Upper lobe of left lung (tissue), 6 donors: ENCODE results near the gene SLC5A4. TPM values are rescaled to one million over a fixed set of nuclear protein-coding genes. Genes with fewer than 3 reads are reported as not detected.
A peak's percentile ranks its signal among the peaks of the same experiment; 100 is the strongest.

Experiments used
- ATAC-seq, 2 donors: fragments of 200-7000 bp; cut with Tn5 transposase; one replicate each; pipeline ENCODE4 v1.9.1; 2022; ENCODE audit warnings: mild to moderate bottlenecking in 2 of 2, moderate library complexity in 2 of 2; ENCODE audit not compliant: low FRiP score in 2 of 2
- DNase-seq, 2 donors: peaks; one replicate each; pipeline ENCODE4 v3.0.0-alpha.2; 2019 to 2020
- H3K27ac ChIP-seq, 4 donors: fragments of 200-600 bp; sonication (generic); one replicate each; pipeline ENCODE4 v1.5.1; 2016 to 2019
- H3K27me3 ChIP-seq, 4 donors: fragments of 200-600 bp; sonication (generic); one replicate each; pipeline ENCODE4 v1.5.1; 2017 to 2019
- H3K36me3 ChIP-seq, 4 donors: fragments of 200-600 bp; sonication (generic); one replicate each; pipeline ENCODE4 v1.5.1; 2016 to 2019
- H3K4me1 ChIP-seq, 4 donors: fragments of 200-600 bp; sonication (generic); one replicate each; pipeline ENCODE4 v1.5.1; 2018 to 2019
- H3K4me3 ChIP-seq, 4 donors: fragments of 200-600 bp; sonication (generic); one replicate each; pipeline ENCODE4 v1.5.1; 2017 to 2019; ENCODE audit warnings: mild to moderate bottlenecking in 2 of 4, moderate library complexity in 1 of 4
- H3K9me3 ChIP-seq, 4 donors: fragments of 200-600 bp; sonication (generic); one replicate each; pipeline ENCODE4 v1.5.1; 2018 to 2019
- EP300 ChIP-seq, 4 donors: sonication (generic); formaldehyde crosslinking; IDR thresholded peaks; one replicate each; pipeline ENCODE4 v1.5.1; 2017; ENCODE audit warnings: antibody characterized with exemption in 4 of 4, control low read depth in 2 of 4
- POLR2A ChIP-seq, 4 donors: fragments of 450-650 bp; IDR thresholded peaks; one replicate each; pipeline ENCODE4 v1.5.1; 2016 to 2017; ENCODE audit warnings: antibody characterized with exemption in 4 of 4, mild to moderate bottlenecking in 2 of 4
- POLR2AphosphoS5 ChIP-seq, 2 donors: sonication (generic); formaldehyde crosslinking; IDR thresholded peaks; one replicate each; pipeline ENCODE4 v1.5.1; 2017; ENCODE audit warnings: antibody characterized with exemption in 2 of 2
- WGBS, 2 donors: methylation state at CpG; one replicate each; pipeline ENCODE4 v1.1.5; 2017 to 2018; 5-methylcytosine and 5-hydroxymethylcytosine counted together
- total RNA-seq, 6 donors: library from RNA; depleted of rRNA in 4 of 6; stranded (reverse); fragments of >200 nt in 4 of 6; gene quantifications; one replicate each; pipeline versions ENCODE4 v1.1.0 to v1.2.1, GENCODE V29; 2016 to 2021
- TF ChIP-seq, protein P1 (sequence below), 6 experiments: fragments of 450-650 bp in 4 of 6; fragments of 200-600 bp in 2 of 6; sonication (generic) in 2 of 6; IDR thresholded peaks; one replicate each; pipeline ENCODE4 v1.5.1; 2016 to 2019; ENCODE audit warnings: antibody characterized with exemption in 6 of 6
- donor health status: DM: no; HTN: no; CAD: no; lungs with moderate emphysema.
- donor health status: DM: no; HTN: yes; CAD: no; lungs with severe emphysema.

Gene SLC5A4
- total RNA-seq, 6 donors from 2014 or later, result 0.33 to 6.3 (median 1.2) TPM

DNA sequence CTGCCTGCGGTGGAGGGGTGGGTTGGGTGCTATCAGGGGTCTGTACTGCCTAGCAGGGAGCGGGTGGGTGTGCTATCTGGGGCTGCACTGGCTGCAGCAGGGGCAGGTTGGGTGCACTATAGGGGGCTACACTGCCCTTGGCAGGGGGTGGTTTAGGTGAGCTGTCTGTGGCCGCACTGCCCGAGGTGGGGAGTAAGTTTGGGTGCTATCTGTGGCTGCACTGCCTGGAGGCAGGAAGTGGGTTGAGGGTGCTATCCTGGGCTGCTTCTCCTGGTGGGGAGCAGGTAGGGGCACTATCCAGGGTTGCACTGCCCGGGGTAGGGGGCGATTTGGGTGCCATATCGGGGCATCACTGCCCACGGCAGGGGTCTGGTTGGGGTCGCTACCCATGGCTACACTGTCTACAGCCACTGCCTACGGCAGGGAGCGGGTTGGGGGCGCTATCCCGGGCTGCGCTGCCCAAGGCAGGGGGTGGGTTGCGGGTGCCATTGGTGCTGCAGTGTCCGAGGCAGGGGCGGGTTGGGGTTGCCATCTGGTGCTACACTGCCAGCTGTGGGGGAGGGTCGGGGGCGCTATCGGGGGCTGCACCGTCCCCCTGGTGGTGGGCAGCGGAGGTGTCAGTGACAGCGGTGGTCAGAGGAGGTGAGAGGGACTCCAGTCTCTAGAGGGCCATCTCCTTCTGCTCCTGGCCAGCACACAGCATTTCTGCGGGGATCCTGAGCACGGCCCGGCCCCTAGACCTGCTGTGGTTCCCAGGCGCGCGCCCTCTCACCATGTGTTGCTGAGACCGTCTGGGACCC is 49.0 kb downstream of the SLC5A4 start:
- Histone ChIP-seq H3K27ac (no peak overlapping the region), H3K9me3 (no peaks in the 10 kb centered on the region), H3K27me3 (peaks cover 0 to 19% (median 6%) of the 10 kb centered on the region in 4 donors), H3K4me1 (peaks cover 13 to 44% (median 17%) of the 10 kb centered on the region in 4 donors), H3K36me3 (no peaks in the 10 kb centered on the region), H3K4me3 (no peak overlapping the region)
- no peak for ATAC-seq
- TF ChIP-seq EP300 (IDR thresholded peaks at IDR 0.05) (no peak), POLR2A (IDR thresholded peaks at IDR 0.05) (no peak), POLR2AphosphoS5 (IDR thresholded peaks at IDR 0.05) (no peak)
- TF ChIP-seq, protein P1, sequence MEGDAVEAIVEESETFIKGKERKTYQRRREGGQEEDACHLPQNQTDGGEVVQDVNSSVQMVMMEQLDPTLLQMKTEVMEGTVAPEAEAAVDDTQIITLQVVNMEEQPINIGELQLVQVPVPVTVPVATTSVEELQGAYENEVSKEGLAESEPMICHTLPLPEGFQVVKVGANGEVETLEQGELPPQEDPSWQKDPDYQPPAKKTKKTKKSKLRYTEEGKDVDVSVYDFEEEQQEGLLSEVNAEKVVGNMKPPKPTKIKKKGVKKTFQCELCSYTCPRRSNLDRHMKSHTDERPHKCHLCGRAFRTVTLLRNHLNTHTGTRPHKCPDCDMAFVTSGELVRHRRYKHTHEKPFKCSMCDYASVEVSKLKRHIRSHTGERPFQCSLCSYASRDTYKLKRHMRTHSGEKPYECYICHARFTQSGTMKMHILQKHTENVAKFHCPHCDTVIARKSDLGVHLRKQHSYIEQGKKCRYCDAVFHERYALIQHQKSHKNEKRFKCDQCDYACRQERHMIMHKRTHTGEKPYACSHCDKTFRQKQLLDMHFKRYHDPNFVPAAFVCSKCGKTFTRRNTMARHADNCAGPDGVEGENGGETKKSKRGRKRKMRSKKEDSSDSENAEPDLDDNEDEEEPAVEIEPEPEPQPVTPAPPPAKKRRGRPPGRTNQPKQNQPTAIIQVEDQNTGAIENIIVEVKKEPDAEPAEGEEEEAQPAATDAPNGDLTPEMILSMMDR (IDR thresholded peaks at IDR 0.05), result no peak
- peak in 1 of 2 donors; percentile 77 for DNase-seq
- 84 to 95% methylated on average over 15 to 30 of the region's 30 CpGs for WGBS, 2 donors

DNA sequence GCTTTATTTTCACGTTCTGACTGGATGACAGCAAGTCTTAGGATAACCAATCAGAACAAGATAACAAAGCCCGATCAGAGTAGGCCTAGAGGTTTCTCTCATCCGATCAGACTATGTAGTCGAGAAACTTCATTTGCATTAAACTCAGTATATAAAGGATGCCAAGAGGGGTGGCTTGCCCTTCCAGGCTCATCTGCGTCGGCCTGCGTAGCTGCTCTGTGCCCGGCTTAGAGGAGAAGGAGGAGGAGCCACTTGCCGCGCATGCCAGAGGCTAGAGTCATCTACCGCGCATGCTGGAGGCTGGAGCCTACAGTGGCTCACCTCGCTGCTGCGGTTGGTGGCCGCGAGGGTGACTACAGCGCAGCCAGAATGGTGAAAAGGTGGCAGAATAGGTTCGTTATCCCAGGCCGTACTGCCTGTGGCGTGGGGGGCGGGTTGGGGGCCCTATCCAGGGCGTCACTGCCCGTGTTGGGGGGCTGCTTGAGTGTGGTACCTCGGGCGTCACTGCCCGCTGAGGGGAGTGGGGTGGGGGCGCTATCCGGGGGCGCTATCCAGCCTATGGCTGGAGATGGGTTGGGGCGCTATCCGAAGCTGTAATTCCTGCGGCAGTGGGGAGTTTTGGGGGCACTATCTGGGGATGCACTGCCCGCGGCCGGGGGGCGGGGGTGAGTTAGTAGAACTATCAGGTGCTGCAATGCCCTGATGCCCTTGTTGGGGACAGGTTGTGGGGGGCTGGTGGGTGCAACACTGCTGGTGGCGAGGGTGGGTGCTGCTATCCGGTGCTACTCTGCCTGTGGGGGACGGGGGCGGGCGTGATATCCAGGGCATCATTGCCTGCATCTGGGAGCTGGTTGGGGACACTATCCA is 50.1 kb downstream of the SLC5A4 start, which contains the start of gene RFPL2:
RFPL2 (minus strand) TSS at position 218 of the 867 bp plus-strand sequence. CDS start 2,622 bp downstream, outside the sequence.
- DNase-seq (peak; percentile 60 to 76), ATAC-seq (peak in 1 of 2 donors; percentile 25)
- TF ChIP-seq, protein P1 (IDR thresholded peaks at IDR 0.05), result no peak
- TF ChIP-seq POLR2A (IDR thresholded peaks at IDR 0.05), result no peak
- TF ChIP-seq POLR2AphosphoS5 (IDR thresholded peaks at IDR 0.05), result no peak
- TF ChIP-seq EP300 (IDR thresholded peaks at IDR 0.05), result no peak
- H3K27ac ChIP-seq, result no peak within 1 kb of the TSS
- peak within 1 kb of the TSS in 2 of 4 donors; percentile 25 to 26 for H3K4me3 ChIP-seq
- WGBS, 2 donors, result 75 to 78% methylated on average over 8 to 41 of the region's 41 CpGs
- no peaks in the 10 kb centered on the region for H3K36me3 ChIP-seq
- H3K4me1 ChIP-seq, result peaks cover 13 to 44% (median 17%) of the 10 kb centered on the region in 4 donors
- H3K27me3 ChIP-seq, result peaks cover 0 to 19% (median 6%) of the 10 kb centered on the region in 4 donors
- H3K9me3 ChIP-seq, result no peaks in the 10 kb centered on the region

DNA sequence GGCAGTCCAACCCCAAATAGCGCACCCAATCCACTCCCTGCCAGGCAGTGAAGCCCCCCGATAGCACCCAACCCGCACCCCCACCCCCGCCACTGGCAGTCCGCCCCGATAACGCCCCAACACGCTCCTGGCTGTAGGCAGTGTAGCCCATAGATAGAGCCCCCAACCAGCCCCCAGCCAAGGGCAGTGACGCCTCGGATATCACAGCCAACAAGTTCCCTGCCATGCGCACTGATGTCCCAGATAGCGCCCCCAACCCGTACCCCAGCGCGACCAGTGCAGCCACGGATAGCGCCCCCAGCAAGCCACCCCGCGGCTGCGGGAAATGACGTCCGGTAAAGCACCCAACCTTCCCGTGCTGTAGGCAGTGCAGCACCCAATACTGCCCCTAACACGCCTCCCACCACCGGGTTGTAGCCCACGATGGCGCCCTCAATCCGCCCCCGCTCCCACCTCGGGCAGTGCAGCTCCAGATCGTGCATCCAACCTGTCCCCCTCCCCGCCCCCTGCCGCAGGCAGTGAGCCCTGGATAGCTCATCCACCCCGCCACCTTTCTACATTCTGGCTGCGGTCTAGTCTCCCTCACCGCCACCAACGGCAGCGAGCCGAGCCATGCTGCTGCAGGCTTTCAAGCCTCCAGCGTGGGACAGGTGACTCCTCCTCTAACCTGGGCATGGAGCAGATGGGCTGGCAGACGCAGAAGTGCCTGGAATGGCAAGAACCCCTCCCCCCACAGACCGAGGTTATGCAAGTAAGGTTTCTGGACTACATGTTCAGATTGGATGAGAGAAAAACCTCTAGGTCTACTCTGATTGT is 50.9 kb downstream of the SLC5A4 start:
- Histone ChIP-seq H3K4me3 (peak overlapping the region in 2 of 4 donors; percentile 25 to 26), H3K9me3 (no peaks in the 10 kb centered on the region), H3K27me3 (peaks cover 0 to 19% (median 6%) of the 10 kb centered on the region in 4 donors), H3K4me1 (peaks cover 13 to 44% (median 17%) of the 10 kb centered on the region in 4 donors), H3K27ac (no peak overlapping the region), H3K36me3 (no peaks in the 10 kb centered on the region)
- no peak for ATAC-seq
- DNase-seq, result peak in 1 of 2 donors; percentile 75
- TF ChIP-seq POLR2AphosphoS5 (IDR thresholded peaks at IDR 0.05) (no peak), POLR2A (IDR thresholded peaks at IDR 0.05) (no peak), EP300 (IDR thresholded peaks at IDR 0.05) (no peak)
- TF ChIP-seq, protein P1 (IDR thresholded peaks at IDR 0.05), result no peak
- WGBS, 2 donors, result 55 to 67% methylated on average over 9 to 36 of the region's 42 CpGs
